Measurements from ENCODE around the gene CBFA2T3.

The CBFA2T3 gene

GRCh38 chr16:88841521-88842307, 135.3 kb downstream of the CBFA2T3 start:
- Histone ChIP-seq H3K4me3 (ENCODE audit: low read length) (no peak overlapping the region), H3K27ac (ENCODE audit: low read length) (no peak overlapping the region), H3K9ac (ENCODE audit: low read depth, low read length) (no peak overlapping the region), H3K27me3 (ENCODE audit: insufficient read depth, low read length) (no peaks in the 10 kb centered on the region), H3K4me1 (ENCODE audit: insufficient read depth, low read length) (no peaks in the 10 kb centered on the region), H3K36me3 (ENCODE audit: insufficient read depth, low read depth, low read length) (0 out of 2 replicates have a peak, but pooled peaks cover 8% of the 10 kb centered on the region), H3K9me3 (ENCODE audit: insufficient read depth, low read depth, low read length) (no peaks in the 10 kb centered on the region)

- Histone ChIP-seq H3K4me1 (ENCODE audit: insufficient read depth, low read length) (no peaks in the 10 kb centered on the region), H3K4me3 (ENCODE audit: low read length) (no peak overlapping the region), H3K9ac (ENCODE audit: low read depth, low read length) (no peak overlapping the region), H3K9me3 (ENCODE audit: insufficient read depth, low read depth, low read length) (no peaks in the 10 kb centered on the region), H3K27ac (ENCODE audit: low read length) (no peak overlapping the region), H3K36me3 (ENCODE audit: insufficient read depth, low read depth, low read length) (0 out of 2 replicates have a peak, but pooled peaks cover 8% of the 10 kb centered on the region), H3K27me3 (ENCODE audit: insufficient read depth, low read length) (no peaks in the 10 kb centered on the region)
Measured at GRCh38 chr16:88840600-88841215, 136.3 kb downstream of the CBFA2T3 start.

GRCh38 chr16:88839745-88840599, 137.0 kb downstream of the CBFA2T3 start:
- H3K27me3 ChIP-seq (ENCODE audit: insufficient read depth, low read length): no peaks in the 10 kb centered on the region
- no peak overlapping the region for H3K4me3 ChIP-seq (ENCODE audit: low read length)
- H3K4me1 ChIP-seq (ENCODE audit: insufficient read depth, low read length): no peaks in the 10 kb centered on the region
- 0 out of 2 replicates have a peak, but pooled peaks cover 8% of the 10 kb centered on the region for H3K36me3 ChIP-seq (ENCODE audit: insufficient read depth, low read depth, low read length)
- H3K27ac ChIP-seq (ENCODE audit: low read length): no peak overlapping the region
- no peak overlapping the region for H3K9ac ChIP-seq (ENCODE audit: low read depth, low read length)
- H3K9me3 ChIP-seq (ENCODE audit: insufficient read depth, low read depth, low read length): no peaks in the 10 kb centered on the region

- Histone ChIP-seq H3K36me3 (ENCODE audit: insufficient read depth, low read depth, low read length) (0 out of 2 replicates have a peak, but pooled peaks cover 8% of the 10 kb centered on the region), H3K27ac (ENCODE audit: low read length) (no peak overlapping the region), H3K9me3 (ENCODE audit: insufficient read depth, low read depth, low read length) (no peaks in the 10 kb centered on the region), H3K4me1 (ENCODE audit: insufficient read depth, low read length) (no peaks in the 10 kb centered on the region), H3K27me3 (ENCODE audit: insufficient read depth, low read length) (no peaks in the 10 kb centered on the region), H3K9ac (ENCODE audit: low read depth, low read length) (no peak overlapping the region), H3K4me3 (ENCODE audit: low read length) (no peak overlapping the region)
Measured at GRCh38 chr16:88839026-88839529, 137.9 kb downstream of the CBFA2T3 start.

- Histone ChIP-seq H3K27ac (ENCODE audit: low read length) (no peak overlapping the region), H3K36me3 (ENCODE audit: insufficient read depth, low read depth, low read length) (0 out of 2 replicates have a peak, but pooled peaks cover 8% of the 10 kb centered on the region), H3K4me1 (ENCODE audit: insufficient read depth, low read length) (no peaks in the 10 kb centered on the region), H3K9ac (ENCODE audit: low read depth, low read length) (no peak overlapping the region), H3K27me3 (ENCODE audit: insufficient read depth, low read length) (no peaks in the 10 kb centered on the region), H3K4me3 (ENCODE audit: low read length) (no peak overlapping the region), H3K9me3 (ENCODE audit: insufficient read depth, low read depth, low read length) (no peaks in the 10 kb centered on the region)
Measured at GRCh38 chr16:88838566-88838965, 138.4 kb downstream of the CBFA2T3 start.

- Histone ChIP-seq H3K27ac (ENCODE audit: low read length) (no peak overlapping the region), H3K9me3 (ENCODE audit: insufficient read depth, low read depth, low read length) (no peaks in the 10 kb centered on the region), H3K4me3 (ENCODE audit: low read length) (no peak overlapping the region), H3K27me3 (ENCODE audit: insufficient read depth, low read length) (no peaks in the 10 kb centered on the region), H3K4me1 (ENCODE audit: insufficient read depth, low read length) (no peaks in the 10 kb centered on the region), H3K36me3 (ENCODE audit: insufficient read depth, low read depth, low read length) (0 out of 2 replicates have a peak, but pooled peaks cover 8% of the 10 kb centered on the region), H3K9ac (ENCODE audit: low read depth, low read length) (no peak overlapping the region)
Measured at GRCh38 chr16:88837806-88838205, 139.2 kb downstream of the CBFA2T3 start.

- no peak overlapping the region for H3K9ac ChIP-seq (ENCODE audit: low read depth, low read length)
- no peaks in the 10 kb centered on the region for H3K9me3 ChIP-seq (ENCODE audit: insufficient read depth, low read depth, low read length)
- H3K36me3 ChIP-seq (ENCODE audit: insufficient read depth, low read depth, low read length): 0 out of 2 replicates have a peak, but pooled peaks cover 8% of the 10 kb centered on the region
- no peaks in the 10 kb centered on the region for H3K27me3 ChIP-seq (ENCODE audit: insufficient read depth, low read length)
- no peak overlapping the region for H3K4me3 ChIP-seq (ENCODE audit: low read length)
- H3K4me1 ChIP-seq (ENCODE audit: insufficient read depth, low read length): no peaks in the 10 kb centered on the region
- H3K27ac ChIP-seq (ENCODE audit: low read length): no peak overlapping the region
Measured at GRCh38 chr16:88836791-88837190, 140.2 kb downstream of the CBFA2T3 start.

GRCh38 chr16:88835818-88836217, 141.2 kb downstream of the CBFA2T3 start:
- Histone ChIP-seq H3K27me3 (ENCODE audit: insufficient read depth, low read length) (no peaks in the 10 kb centered on the region), H3K9ac (ENCODE audit: low read depth, low read length) (no peak overlapping the region), H3K4me3 (ENCODE audit: low read length) (no peak overlapping the region), H3K27ac (ENCODE audit: low read length) (no peak overlapping the region), H3K4me1 (ENCODE audit: insufficient read depth, low read length) (no peaks in the 10 kb centered on the region), H3K36me3 (ENCODE audit: insufficient read depth, low read depth, low read length) (0 out of 2 replicates have a peak, but pooled peaks cover 8% of the 10 kb centered on the region), H3K9me3 (ENCODE audit: insufficient read depth, low read depth, low read length) (no peaks in the 10 kb centered on the region)

GRCh38 chr16:88835383-88835782, 141.6 kb downstream of the CBFA2T3 start:
- Histone ChIP-seq H3K9me3 (ENCODE audit: insufficient read depth, low read depth, low read length) (no peaks in the 10 kb centered on the region), H3K4me3 (ENCODE audit: low read length) (no peak overlapping the region), H3K36me3 (ENCODE audit: insufficient read depth, low read depth, low read length) (0 out of 2 replicates have a peak, but pooled peaks cover 8% of the 10 kb centered on the region), H3K27ac (ENCODE audit: low read length) (no peak overlapping the region), H3K4me1 (ENCODE audit: insufficient read depth, low read length) (no peaks in the 10 kb centered on the region), H3K27me3 (ENCODE audit: insufficient read depth, low read length) (no peaks in the 10 kb centered on the region), H3K9ac (ENCODE audit: low read depth, low read length) (no peak overlapping the region)

- H3K36me3 ChIP-seq (ENCODE audit: insufficient read depth, low read depth, low read length): 0 out of 2 replicates have a peak, but pooled peaks cover 4% of the 10 kb centered on the region
- H3K27ac ChIP-seq (ENCODE audit: low read length): no peak overlapping the region
- no peaks in the 10 kb centered on the region for H3K9me3 ChIP-seq (ENCODE audit: insufficient read depth, low read depth, low read length)
- H3K9ac ChIP-seq (ENCODE audit: low read depth, low read length): no peak overlapping the region
- no peaks in the 10 kb centered on the region for H3K27me3 ChIP-seq (ENCODE audit: insufficient read depth, low read length)
- no peak overlapping the region for H3K4me3 ChIP-seq (ENCODE audit: low read length)
- no peaks in the 10 kb centered on the region for H3K4me1 ChIP-seq (ENCODE audit: insufficient read depth, low read length)
Measured at GRCh38 chr16:88834670-88835069, 142.3 kb downstream of the CBFA2T3 start.

- H3K27ac ChIP-seq (ENCODE audit: low read length): no peak overlapping the region
- H3K27me3 ChIP-seq (ENCODE audit: insufficient read depth, low read length): no peaks in the 10 kb centered on the region
- H3K9ac ChIP-seq (ENCODE audit: low read depth, low read length): no peak overlapping the region
Measured at GRCh38 chr16:88833086-88833485, 143.9 kb downstream of the CBFA2T3 start.

More at GRCh38 chr16:88833086-88833485, 143.9 kb downstream of the CBFA2T3 start:
- H3K36me3 ChIP-seq (ENCODE audit: insufficient read depth, low read depth, low read length): no peaks in the 10 kb centered on the region
- H3K4me3 ChIP-seq (ENCODE audit: low read length): no peak overlapping the region
- no peaks in the 10 kb centered on the region for H3K4me1 ChIP-seq (ENCODE audit: insufficient read depth, low read length)
- no peaks in the 10 kb centered on the region for H3K9me3 ChIP-seq (ENCODE audit: insufficient read depth, low read depth, low read length)
